Tibial artery (tissue), 4 donors: ENCODE data around the gene PBX2.

ENCODE experiments used
- DNase-seq, 2 donors: peaks; one replicate each; pipeline ENCODE4 v3.0.0-alpha.2; 2019
- H3K27ac ChIP-seq, 2 donors: fragments of 200-600 bp; sonication (generic) in 1 of 2; 1 replicate in 1 of 2; 2 replicates in 1 of 2; pipeline ENCODE4 v1.5.1; 2018 to 2019; ENCODE audit warnings: mild to moderate bottlenecking in 1 of 2
- H3K27me3 ChIP-seq, 2 donors: fragments of 200-600 bp; sonication (generic) in 1 of 2; one replicate each; pipeline versions ENCODE4 v1.5.1 to v1.6.0; 2016 to 2019
- H3K36me3 ChIP-seq, 3 donors: fragments of 200-600 bp; sonication (generic) in 2 of 3; one replicate each; pipeline ENCODE4 v1.5.1; 2016 to 2019; ENCODE audit warnings: mild to moderate bottlenecking in 2 of 3
- H3K4me1 ChIP-seq, 4 donors: fragments of 200-600 bp; sonication (generic) in 2 of 4; 1 replicate in 3 of 4; 2 replicates in 1 of 4; pipeline ENCODE4 v1.5.1; 2016 to 2019
- H3K4me3 ChIP-seq, 2 donors: fragments of 200-600 bp; sonication (generic) in 1 of 2; 1 replicate in 1 of 2; 2 replicates in 1 of 2; pipeline ENCODE4 v1.5.1; 2018 to 2019; ENCODE audit warnings: mild to moderate bottlenecking in 2 of 2
- H3K9me3 ChIP-seq, 3 donors: fragments of 200-600 bp; sonication (generic) in 1 of 3; one replicate each; pipeline ENCODE4 v1.5.1; 2016 to 2019
- intact Hi-C: fragments of 100-400 bp; cut with DNase I; formaldehyde crosslinking; loops from one replicate; pipeline ENCODE4 v1.15.0; 2023; ENCODE audit warnings: low total_unique reads
- TF ChIP-seq, protein P1 (sequence below), 2 experiments: fragments of 200-600 bp in 1 of 2; fragments of 450-650 bp in 1 of 2; IDR thresholded peaks; one replicate each; pipeline ENCODE4 v1.5.1; 2017 to 2019; ENCODE audit warnings: antibody characterized with exemption in 2 of 2, mild to moderate bottlenecking in 1 of 2, moderate library complexity in 1 of 2

PBX2 gene

GRCh38 chr6:32223258-32224235 is 33.5 kb upstream of the PBX2 start, which contains the start of gene NOTCH4:
Gene NOTCH4, minus strand, starts transcription at chr6:32224067. Its CDS starts 139 bp downstream, at chr6:32223928.
- TF ChIP-seq, protein P1, sequence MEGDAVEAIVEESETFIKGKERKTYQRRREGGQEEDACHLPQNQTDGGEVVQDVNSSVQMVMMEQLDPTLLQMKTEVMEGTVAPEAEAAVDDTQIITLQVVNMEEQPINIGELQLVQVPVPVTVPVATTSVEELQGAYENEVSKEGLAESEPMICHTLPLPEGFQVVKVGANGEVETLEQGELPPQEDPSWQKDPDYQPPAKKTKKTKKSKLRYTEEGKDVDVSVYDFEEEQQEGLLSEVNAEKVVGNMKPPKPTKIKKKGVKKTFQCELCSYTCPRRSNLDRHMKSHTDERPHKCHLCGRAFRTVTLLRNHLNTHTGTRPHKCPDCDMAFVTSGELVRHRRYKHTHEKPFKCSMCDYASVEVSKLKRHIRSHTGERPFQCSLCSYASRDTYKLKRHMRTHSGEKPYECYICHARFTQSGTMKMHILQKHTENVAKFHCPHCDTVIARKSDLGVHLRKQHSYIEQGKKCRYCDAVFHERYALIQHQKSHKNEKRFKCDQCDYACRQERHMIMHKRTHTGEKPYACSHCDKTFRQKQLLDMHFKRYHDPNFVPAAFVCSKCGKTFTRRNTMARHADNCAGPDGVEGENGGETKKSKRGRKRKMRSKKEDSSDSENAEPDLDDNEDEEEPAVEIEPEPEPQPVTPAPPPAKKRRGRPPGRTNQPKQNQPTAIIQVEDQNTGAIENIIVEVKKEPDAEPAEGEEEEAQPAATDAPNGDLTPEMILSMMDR (IDR thresholded peaks at IDR 0.05), result no peak
- no peaks in the 10 kb centered on the region for H3K9me3 ChIP-seq
- no peaks in the 10 kb centered on the region for H3K36me3 ChIP-seq
- no peaks in the 10 kb centered on the region for H3K4me1 ChIP-seq
- H3K4me3 ChIP-seq, result no peak within 1 kb of the TSS
- no peak within 1 kb of the TSS for H3K27ac ChIP-seq
- intact Hi-C loops, result no loop called here
- peaks cover 0 to 25% of the 10 kb centered on the region in 2 donors for H3K27me3 ChIP-seq
- peak in 1 of 2 donors; percentile 51 for DNase-seq

DNA sequence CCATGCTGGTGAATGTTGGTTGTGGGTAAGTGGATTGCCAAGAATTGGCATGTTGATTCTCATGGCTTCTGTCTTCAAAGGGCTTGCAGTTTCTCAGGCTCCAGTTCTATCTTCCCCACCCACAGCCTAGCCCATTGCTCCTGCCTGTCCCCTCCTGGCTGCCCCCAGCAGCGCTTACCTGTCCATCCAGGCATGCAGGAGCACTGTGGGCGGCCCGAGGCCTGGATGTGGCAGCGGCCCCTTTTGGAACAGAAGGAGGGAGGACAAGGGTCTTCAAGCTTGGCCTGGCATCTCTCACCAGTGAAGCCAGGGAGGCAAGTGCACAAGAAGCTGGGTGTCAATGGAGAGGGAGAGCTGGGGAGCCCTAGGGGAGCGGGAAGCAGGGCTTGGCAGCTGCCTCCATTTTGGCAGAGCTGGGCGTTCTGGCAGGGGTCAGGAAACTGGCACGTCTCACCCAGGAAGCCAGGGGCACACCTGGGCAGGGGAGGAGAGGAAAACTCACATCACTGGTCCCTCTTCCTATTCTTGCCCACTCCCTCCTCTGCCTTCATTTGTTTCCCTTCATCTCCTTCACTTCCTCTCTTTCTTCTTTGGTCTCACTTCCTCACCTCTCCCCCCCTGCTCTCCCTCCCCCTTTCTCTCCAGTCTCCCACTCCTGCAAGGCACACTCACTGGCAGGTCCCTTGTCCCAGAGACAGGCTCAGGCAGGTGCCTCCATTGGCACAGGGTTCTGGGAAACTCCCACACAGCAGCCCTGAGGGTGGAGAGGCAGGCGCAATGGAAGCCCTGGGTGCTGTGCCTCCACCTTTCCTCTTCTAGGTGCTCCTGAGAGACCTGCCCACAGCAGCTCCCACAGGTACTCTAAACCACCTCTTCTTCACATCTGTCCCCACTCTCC is 32.6 kb upstream of the PBX2 start:
- DNase-seq, result peak in 1 of 2 donors; percentile 54
- intact Hi-C loops, result no loop called here
- no peak overlapping the region for H3K27ac ChIP-seq
- TF ChIP-seq, protein P1 (IDR thresholded peaks at IDR 0.05), result no peak
- no peaks in the 10 kb centered on the region for H3K9me3 ChIP-seq
- H3K27me3 ChIP-seq, result peaks cover 0 to 25% of the 10 kb centered on the region in 2 donors
- no peak overlapping the region for H3K4me3 ChIP-seq
- H3K4me1 ChIP-seq, result no peaks in the 10 kb centered on the region
- H3K36me3 ChIP-seq, result no peaks in the 10 kb centered on the region

DNA sequence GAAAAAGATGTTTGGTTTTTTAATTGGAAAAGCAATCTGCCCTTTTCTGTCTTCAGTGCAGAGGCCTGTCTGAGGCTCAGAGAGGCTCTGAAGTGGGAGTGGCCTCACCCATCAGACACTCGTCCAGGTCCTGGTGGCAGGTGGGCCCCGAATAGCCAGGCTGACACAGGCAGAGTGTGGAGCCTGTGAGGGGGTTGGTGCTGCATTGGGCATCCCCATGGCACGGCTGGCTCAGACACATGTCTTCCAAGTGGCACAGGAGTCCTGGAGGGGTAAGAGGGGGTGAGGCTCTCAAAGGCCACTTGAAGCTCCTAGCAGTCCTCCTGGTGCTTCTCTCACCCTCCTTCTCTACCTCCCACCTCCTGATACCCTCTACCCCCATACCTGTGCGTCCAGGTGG is 30.0 kb upstream of the PBX2 start:
- DNase-seq, result no peak
- TF ChIP-seq, protein P1 (IDR thresholded peaks at IDR 0.05), result no peak
- no peak overlapping the region for H3K4me3 ChIP-seq

GRCh38 chr6:32218167-32218566 is 28.2 kb upstream of the PBX2 start:
- Histone ChIP-seq H3K36me3 (no peaks in the 10 kb centered on the region), H3K27ac (no peak overlapping the region), H3K4me1 (no peaks in the 10 kb centered on the region), H3K9me3 (no peaks in the 10 kb centered on the region), H3K4me3 (no peak overlapping the region), H3K27me3 (peaks cover 0 to 26% of the 10 kb centered on the region in 2 donors)
- no peak for DNase-seq
- intact Hi-C loops, result no loop called here
- TF ChIP-seq, protein P1 (IDR thresholded peaks at IDR 0.05), result no peak

More for the DNA sequence above, 30.0 kb upstream of the PBX2 start:
- no peak overlapping the region for H3K27ac ChIP-seq
- intact Hi-C loops, result no loop called here
- H3K9me3 ChIP-seq, result no peaks in the 10 kb centered on the region
- no peaks in the 10 kb centered on the region for H3K4me1 ChIP-seq
- H3K36me3 ChIP-seq, result no peaks in the 10 kb centered on the region
- peaks cover 0 to 28% of the 10 kb centered on the region in 2 donors for H3K27me3 ChIP-seq

DNA sequence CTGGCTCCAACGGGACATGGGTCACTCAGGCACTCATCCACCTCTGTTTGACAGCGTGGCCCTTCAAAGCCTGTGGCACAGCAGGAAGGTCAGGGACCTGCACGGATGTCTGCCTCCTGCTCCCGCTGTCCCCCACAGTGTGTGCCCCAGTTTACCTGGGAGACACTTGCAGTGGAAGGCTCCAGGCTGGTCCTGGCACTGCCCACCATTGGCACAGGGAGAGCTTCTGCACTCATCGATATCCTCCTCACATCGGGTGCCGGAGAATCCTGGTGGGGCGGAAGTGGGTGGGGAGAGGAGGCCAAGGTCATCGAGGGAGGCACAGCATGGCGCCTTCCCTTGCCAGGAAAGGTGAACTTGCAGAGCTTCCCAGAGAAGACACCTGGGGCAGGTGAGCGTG is 27.0 kb upstream of the PBX2 start:
- no peak overlapping the region for H3K4me3 ChIP-seq
- H3K9me3 ChIP-seq, result no peaks in the 10 kb centered on the region
- TF ChIP-seq, protein P1 (IDR thresholded peaks at IDR 0.05), result no peak
- no peaks in the 10 kb centered on the region for H3K36me3 ChIP-seq
- intact Hi-C loops, result no loop called here
- no peaks in the 10 kb centered on the region for H3K4me1 ChIP-seq
- peak in 1 of 2 donors; percentile 51 for DNase-seq
- no peak overlapping the region for H3K27ac ChIP-seq
- peaks cover 0 to 18% of the 10 kb centered on the region in 2 donors for H3K27me3 ChIP-seq
